Neural cell (in vitro differentiated cells): ENCODE results near the gene PRKAG3. TPM values are rescaled to one million over a fixed set of nuclear protein-coding genes. Genes with fewer than 3 reads are reported as not detected.

Experiments used
- H2AFZ ChIP-seq: fragments of 200-600, 300-800 bp; sonication (generic), shearing (Covaris generic); 2 replicates; pipeline ENCODE4 v1.6.0; 2014; ENCODE audit warnings: low read depth, mild to moderate bottlenecking, antibody characterized with exemption, low read length, moderate library complexity
- H3F3A ChIP-seq: fragments of 200-600 bp; shearing (Covaris generic); 2 replicates; pipeline ENCODE4 v1.6.1; 2016; ENCODE audit warnings: mild to moderate bottlenecking, moderate library complexity, mixed read lengths, antibody characterized with exemption, low read length; ENCODE audit not compliant: insufficient read depth, poor library complexity, severe bottlenecking
- H3K27ac ChIP-seq: fragments of 200-600, 300-800 bp; sonication (generic), shearing (Covaris generic); 2 replicates; pipeline ENCODE4 v1.5.1; 2014; ENCODE audit warnings: mild to moderate bottlenecking, low read length, moderate library complexity
- H3K27me3 ChIP-seq: fragments of 300-800, 200-600 bp; sonication (generic), shearing (Covaris generic); 2 replicates; pipeline ENCODE4 v1.6.0; 2014; ENCODE audit warnings: mild to moderate bottlenecking, low read depth, low read length, moderate library complexity; ENCODE audit not compliant: insufficient read depth
- H3K36me3 ChIP-seq: fragments of 300-800, 200-600 bp; sonication (generic), shearing (Covaris generic); 2 replicates; pipeline ENCODE4 v1.5.1; 2014; ENCODE audit warnings: mild to moderate bottlenecking, antibody characterized with exemption, low read length, moderate library complexity; ENCODE audit not compliant: insufficient read depth
- H3K4me2 ChIP-seq: fragments of 300-800, 200-600 bp; sonication (generic), shearing (Covaris generic); 2 replicates; pipeline ENCODE4 v1.6.0; 2014; ENCODE audit warnings: mild to moderate bottlenecking, low read length
- H3K4me3 ChIP-seq: fragments of 300-800, 200-600 bp; sonication (generic), shearing (Covaris generic); 2 replicates; pipeline ENCODE4 v1.5.1; 2014; ENCODE audit warnings: mild to moderate bottlenecking, low read length, moderate library complexity
- H3K79me2 ChIP-seq: fragments of 200-600 bp; shearing (Covaris generic); replicated peaks from 2 replicates; pipeline ENCODE4 v1.6.0; 2014; ENCODE audit warnings: mild to moderate bottlenecking, low read length, moderate library complexity; ENCODE audit not compliant: insufficient read depth
- H3K9ac ChIP-seq: fragments of 300-800, 200-600 bp; sonication (generic), shearing (Covaris generic); 2 replicates; pipeline ENCODE4 v1.6.1; 2016; ENCODE audit warnings: mild to moderate bottlenecking, low read length, mixed read lengths
- H3K9me2 ChIP-seq: fragments of 200-600 bp; shearing (Covaris generic); 2 replicates; pipeline ENCODE4 v1.6.1; 2016; ENCODE audit warnings: mild to moderate bottlenecking, low read length, mixed read lengths; ENCODE audit not compliant: insufficient read depth
- H3K9me3 ChIP-seq: fragments of 200-600, 300-800 bp; sonication (generic), shearing (Covaris generic); 2 replicates; pipeline ENCODE4 v1.6.1; 2016; ENCODE audit warnings: mild to moderate bottlenecking, mixed run types, low read length, moderate library complexity, mixed read lengths
- H4K20me1 ChIP-seq: fragments of 200-600 bp; shearing (Covaris generic); 2 replicates; pipeline ENCODE4 v1.6.1; 2016; ENCODE audit warnings: mild to moderate bottlenecking, mixed run types; ENCODE audit not compliant: insufficient read depth
- EP300 ChIP-seq: fragments of 450-650 bp; conservative IDR thresholded peaks from 2 replicates; pipeline ENCODE4 v1.6.1; 2014; ENCODE audit warnings: antibody characterized with exemption, mild to moderate bottlenecking, moderate library complexity; ENCODE audit not compliant: poor library complexity, severe bottlenecking
- EZH2 ChIP-seq: fragments of 200-600, 300-800 bp; shearing (Covaris generic), sonication (generic); IDR thresholded peaks from 2 replicates; pipeline ENCODE4 v1.6.1; 2014; ENCODE audit warnings: antibody characterized with exemption, low read length, borderline replicate concordance, mild to moderate bottlenecking; ENCODE audit not compliant: insufficient read depth, poor library complexity, severe bottlenecking
- MXI1 ChIP-seq: fragments of 450-650 bp; conservative IDR thresholded peaks from 2 replicates; pipeline ENCODE4 v1.6.1; 2014; ENCODE audit warnings: antibody characterized with exemption, mild to moderate bottlenecking; ENCODE audit not compliant: poor library complexity, severe bottlenecking
- POLR2AphosphoS5 ChIP-seq: IDR thresholded peaks from 2 replicates; pipeline ENCODE4 v1.6.1; 2012
- RAD21 ChIP-seq: fragments of 450-650 bp; conservative IDR thresholded peaks from 2 replicates; pipeline ENCODE4 v1.6.1; 2014; ENCODE audit warnings: antibody characterized with exemption, mild to moderate bottlenecking, moderate library complexity
- SMC3 ChIP-seq: fragments of 450-650 bp; conservative IDR thresholded peaks from 2 replicates; pipeline ENCODE4 v1.6.1; 2014; ENCODE audit warnings: antibody characterized with exemption, mild to moderate bottlenecking, moderate library complexity; ENCODE audit not compliant: poor library complexity
- TAF1 ChIP-seq: IDR thresholded peaks from 2 replicates; pipeline ENCODE4 v1.6.1; 2012; ENCODE audit warnings: low read depth
- polyA plus RNA-seq: library from polyadenylated mRNA; depleted of rRNA; stranded (reverse); fragments of >200 nt; gene quantifications from 2 replicates; pipeline ENCODE4 v1.2.3, GENCODE V29; 2014
- TF ChIP-seq, protein P1 (sequence below): fragments of 450-650 bp; IDR thresholded peaks from 2 replicates; pipeline ENCODE4 v1.5.1; 2014; ENCODE audit warnings: antibody characterized with exemption, mild to moderate bottlenecking, moderate library complexity; ENCODE audit not compliant: poor library complexity, severe bottlenecking
- TF ChIP-seq, protein P2 (sequence below): IDR thresholded peaks from 2 replicates; pipeline ENCODE4 v1.6.1; 2012; ENCODE audit warnings: borderline replicate concordance

Gene PRKAG3
- polyA plus RNA-seq, 1 donor from 2014 or later: not detected

DNA sequence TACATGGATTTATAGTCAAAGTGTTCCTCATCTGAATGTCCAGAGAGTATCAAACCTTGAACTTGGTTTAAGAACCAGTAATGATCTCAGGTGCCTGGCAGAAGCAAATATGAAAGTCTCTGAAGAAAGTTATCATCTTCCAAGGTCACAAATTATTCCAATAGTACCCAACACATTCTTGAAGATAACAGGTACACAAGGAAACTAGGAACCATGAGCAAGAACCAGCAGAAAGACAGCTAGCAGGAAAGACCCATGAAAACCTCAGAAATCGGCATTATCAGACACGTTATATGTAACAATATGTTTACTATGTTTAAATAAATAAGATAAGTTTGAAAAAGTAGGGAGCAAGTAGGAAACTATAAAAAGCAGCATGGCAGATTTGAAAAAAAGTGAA lies 5.9 kb upstream of the PRKAG3 start (continued):
- TF ChIP-seq POLR2AphosphoS5: no peak

DNA sequence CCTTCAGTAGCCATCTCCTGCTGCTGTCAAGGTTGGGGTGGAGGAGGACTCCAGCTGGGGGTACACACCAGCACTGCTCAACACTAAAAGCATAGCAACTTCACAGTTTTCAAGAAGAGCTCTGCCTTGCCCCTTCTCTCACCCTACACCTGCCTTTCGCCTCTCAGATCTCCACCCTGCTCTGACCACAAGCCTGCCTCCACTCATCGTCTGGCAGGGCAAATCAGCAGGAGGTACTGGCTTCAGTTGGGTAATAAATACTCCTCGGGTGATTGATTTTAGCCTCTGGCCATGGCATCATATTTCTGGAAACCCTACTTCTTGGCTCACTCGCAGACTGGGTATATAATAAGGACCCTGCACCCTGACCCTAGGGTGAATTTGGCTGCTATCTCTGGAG lies 3.1 kb upstream of the PRKAG3 start:
- H3K9me2 ChIP-seq: no peaks in the 10 kb centered on the region
- H3K79me2 ChIP-seq: no peaks in the 10 kb centered on the region
- H2AFZ ChIP-seq: no peak overlapping the region
- no peak overlapping the region for H3K27ac ChIP-seq
- no peak overlapping the region for H3K9ac ChIP-seq
- no peaks in the 10 kb centered on the region for H3K36me3 ChIP-seq
- TF ChIP-seq POLR2AphosphoS5 (no peak), EP300 (no peak), MXI1 (no peak), RAD21 (no peak), SMC3 (no peak), EZH2 (no peak), TAF1 (no peak)
- TF ChIP-seq, protein P1, sequence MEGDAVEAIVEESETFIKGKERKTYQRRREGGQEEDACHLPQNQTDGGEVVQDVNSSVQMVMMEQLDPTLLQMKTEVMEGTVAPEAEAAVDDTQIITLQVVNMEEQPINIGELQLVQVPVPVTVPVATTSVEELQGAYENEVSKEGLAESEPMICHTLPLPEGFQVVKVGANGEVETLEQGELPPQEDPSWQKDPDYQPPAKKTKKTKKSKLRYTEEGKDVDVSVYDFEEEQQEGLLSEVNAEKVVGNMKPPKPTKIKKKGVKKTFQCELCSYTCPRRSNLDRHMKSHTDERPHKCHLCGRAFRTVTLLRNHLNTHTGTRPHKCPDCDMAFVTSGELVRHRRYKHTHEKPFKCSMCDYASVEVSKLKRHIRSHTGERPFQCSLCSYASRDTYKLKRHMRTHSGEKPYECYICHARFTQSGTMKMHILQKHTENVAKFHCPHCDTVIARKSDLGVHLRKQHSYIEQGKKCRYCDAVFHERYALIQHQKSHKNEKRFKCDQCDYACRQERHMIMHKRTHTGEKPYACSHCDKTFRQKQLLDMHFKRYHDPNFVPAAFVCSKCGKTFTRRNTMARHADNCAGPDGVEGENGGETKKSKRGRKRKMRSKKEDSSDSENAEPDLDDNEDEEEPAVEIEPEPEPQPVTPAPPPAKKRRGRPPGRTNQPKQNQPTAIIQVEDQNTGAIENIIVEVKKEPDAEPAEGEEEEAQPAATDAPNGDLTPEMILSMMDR: no peak
- TF ChIP-seq, protein P2, sequence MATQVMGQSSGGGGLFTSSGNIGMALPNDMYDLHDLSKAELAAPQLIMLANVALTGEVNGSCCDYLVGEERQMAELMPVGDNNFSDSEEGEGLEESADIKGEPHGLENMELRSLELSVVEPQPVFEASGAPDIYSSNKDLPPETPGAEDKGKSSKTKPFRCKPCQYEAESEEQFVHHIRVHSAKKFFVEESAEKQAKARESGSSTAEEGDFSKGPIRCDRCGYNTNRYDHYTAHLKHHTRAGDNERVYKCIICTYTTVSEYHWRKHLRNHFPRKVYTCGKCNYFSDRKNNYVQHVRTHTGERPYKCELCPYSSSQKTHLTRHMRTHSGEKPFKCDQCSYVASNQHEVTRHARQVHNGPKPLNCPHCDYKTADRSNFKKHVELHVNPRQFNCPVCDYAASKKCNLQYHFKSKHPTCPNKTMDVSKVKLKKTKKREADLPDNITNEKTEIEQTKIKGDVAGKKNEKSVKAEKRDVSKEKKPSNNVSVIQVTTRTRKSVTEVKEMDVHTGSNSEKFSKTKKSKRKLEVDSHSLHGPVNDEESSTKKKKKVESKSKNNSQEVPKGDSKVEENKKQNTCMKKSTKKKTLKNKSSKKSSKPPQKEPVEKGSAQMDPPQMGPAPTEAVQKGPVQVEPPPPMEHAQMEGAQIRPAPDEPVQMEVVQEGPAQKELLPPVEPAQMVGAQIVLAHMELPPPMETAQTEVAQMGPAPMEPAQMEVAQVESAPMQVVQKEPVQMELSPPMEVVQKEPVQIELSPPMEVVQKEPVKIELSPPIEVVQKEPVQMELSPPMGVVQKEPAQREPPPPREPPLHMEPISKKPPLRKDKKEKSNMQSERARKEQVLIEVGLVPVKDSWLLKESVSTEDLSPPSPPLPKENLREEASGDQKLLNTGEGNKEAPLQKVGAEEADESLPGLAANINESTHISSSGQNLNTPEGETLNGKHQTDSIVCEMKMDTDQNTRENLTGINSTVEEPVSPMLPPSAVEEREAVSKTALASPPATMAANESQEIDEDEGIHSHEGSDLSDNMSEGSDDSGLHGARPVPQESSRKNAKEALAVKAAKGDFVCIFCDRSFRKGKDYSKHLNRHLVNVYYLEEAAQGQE: no peak
- H3K27me3 ChIP-seq: peaks cover 13% of the 10 kb centered on the region
- no peaks in the 10 kb centered on the region for H4K20me1 ChIP-seq
- no peak overlapping the region for H3K4me3 ChIP-seq
- no peak overlapping the region for H3K4me2 ChIP-seq
- no peaks in the 10 kb centered on the region for H3K9me3 ChIP-seq
- no peaks in the 10 kb centered on the region for H3F3A ChIP-seq

DNA sequence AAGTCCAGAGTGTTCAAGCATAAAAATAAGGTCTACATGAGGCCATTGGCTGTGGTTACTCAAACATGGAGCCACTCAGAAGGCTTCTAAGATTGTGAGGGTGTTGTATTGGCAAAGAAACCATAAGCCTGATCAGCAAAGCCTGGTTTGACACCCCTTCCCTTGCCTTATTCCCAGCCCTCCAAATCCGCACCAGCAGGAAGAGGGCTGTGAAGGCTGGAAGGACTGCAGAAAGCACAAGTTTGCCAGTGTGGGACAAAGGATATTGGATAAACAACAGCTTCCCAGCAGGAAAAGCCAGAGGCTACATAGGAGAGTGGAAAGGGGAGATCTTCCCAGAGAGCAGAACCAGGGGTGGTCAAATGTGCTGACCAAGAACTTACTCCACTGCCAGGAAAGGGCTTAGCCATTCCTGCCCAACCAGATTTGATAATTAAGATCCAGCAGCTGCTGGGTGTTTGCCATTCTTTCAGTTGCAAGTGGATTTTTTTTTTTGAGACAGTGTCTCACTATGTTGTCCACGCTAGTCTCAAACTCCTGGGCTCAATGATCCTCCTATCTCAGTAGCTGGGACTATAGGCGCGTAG lies 1.5 kb upstream of the PRKAG3 start:
- Histone ChIP-seq H4K20me1 (no peaks in the 10 kb centered on the region), H3K79me2 (no peaks in the 10 kb centered on the region), H3K27me3 (peaks cover 7% of the 10 kb centered on the region), H3K4me2 (no peak overlapping the region), H3K9me2 (no peaks in the 10 kb centered on the region), H3K4me3 (no peak overlapping the region), H3K27ac (no peak overlapping the region), H3K9me3 (no peaks in the 10 kb centered on the region), H3K36me3 (no peaks in the 10 kb centered on the region), H2AFZ (no peak overlapping the region), H3K9ac (no peak overlapping the region), H3F3A (no peaks in the 10 kb centered on the region)
- no peak for TF ChIP-seq SMC3
- no peak for TF ChIP-seq MXI1
